ENCODE data around the gene AHRR.

DNA sequence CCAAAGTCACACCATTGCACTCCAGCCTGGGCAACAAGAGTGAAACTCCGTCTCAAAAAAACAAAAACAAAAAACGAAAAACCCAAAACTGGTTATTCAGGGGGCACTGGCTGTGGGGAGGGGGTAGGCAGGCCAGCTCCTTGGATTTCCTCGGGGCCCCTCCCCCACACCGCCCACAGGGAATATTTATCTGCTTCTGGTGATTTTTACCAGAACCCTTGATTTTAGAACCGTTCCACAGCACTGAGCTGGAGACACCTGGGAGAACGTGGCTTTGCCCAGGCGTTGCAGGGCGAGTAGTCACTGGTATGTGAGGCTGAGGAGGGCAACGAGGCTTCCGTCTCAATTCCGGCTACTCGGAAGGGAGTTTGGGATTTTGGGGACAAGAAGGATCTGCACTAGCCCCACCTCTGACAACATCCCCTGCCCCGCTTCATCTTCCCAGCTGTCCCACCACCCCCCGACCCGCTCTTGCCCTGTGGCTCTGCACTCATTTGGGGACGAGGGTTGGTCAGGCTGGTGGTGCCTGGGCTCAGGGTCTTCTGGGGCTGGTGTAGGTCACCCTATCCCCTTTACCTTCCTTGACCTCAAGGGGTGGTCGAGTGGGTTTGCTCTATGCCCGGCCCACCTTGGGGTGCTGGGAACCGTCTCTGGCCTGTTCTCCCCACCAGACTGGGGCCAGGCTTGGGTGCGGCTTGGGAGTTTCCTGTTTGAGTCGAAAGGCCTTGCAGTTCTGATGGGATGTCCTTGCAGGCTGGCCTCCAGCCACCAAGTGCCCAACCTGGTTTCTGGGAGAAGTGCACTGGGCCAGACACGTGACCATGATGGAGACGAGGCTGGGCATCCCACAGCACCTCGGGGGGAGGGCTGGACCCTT, 3.5 kb downstream of the AHRR start:
- TF ChIP-seq, protein P1, sequence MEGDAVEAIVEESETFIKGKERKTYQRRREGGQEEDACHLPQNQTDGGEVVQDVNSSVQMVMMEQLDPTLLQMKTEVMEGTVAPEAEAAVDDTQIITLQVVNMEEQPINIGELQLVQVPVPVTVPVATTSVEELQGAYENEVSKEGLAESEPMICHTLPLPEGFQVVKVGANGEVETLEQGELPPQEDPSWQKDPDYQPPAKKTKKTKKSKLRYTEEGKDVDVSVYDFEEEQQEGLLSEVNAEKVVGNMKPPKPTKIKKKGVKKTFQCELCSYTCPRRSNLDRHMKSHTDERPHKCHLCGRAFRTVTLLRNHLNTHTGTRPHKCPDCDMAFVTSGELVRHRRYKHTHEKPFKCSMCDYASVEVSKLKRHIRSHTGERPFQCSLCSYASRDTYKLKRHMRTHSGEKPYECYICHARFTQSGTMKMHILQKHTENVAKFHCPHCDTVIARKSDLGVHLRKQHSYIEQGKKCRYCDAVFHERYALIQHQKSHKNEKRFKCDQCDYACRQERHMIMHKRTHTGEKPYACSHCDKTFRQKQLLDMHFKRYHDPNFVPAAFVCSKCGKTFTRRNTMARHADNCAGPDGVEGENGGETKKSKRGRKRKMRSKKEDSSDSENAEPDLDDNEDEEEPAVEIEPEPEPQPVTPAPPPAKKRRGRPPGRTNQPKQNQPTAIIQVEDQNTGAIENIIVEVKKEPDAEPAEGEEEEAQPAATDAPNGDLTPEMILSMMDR (conservative IDR thresholded peaks at IDR 0.05; ENCODE audit: low read length) = no peak
- no peak for TF ChIP-seq EZH2phosphoT487 (IDR thresholded peaks at IDR 0.05; ENCODE audit: borderline replicate concordance, low read depth, low read length)

All from OCI-LY7 (cell line).